HCT116 (cell line): ENCODE data around the gene APOD. TPM values are rescaled to one million over a fixed set of nuclear protein-coding genes. Genes with fewer than 3 reads are reported as not detected.

Source experiments
- ATAC-seq: fragments of 200-7000 bp; cut with Tn5 transposase; 2 replicates; pipeline ENCODE4 v1.9.1; 2020; ENCODE audit warnings: mild to moderate bottlenecking, moderate library complexity
- BruUV-seq: library from RNA; stranded (reverse); fragments of 400-500 nt; replicated peaks from 2 replicates; lab custom pipeline; 2021; lab: Mats Ljungman, UMichigan
- CTCF ChIA-PET: fragments of 300-600 bp; sonication (Branson Sonifier 250); formaldehyde crosslinking; loops from one replicate; lab custom pipeline; 2021; ENCODE audit warnings: antibody characterized with exemption; lab: Charles Lee
- POLR2A ChIA-PET: fragments of 300-600, 350-600 bp; sonication (Branson Sonifier 250); formaldehyde crosslinking; loops from one replicate; lab custom pipeline; 2021; ENCODE audit warnings: antibody characterized with exemption; lab: Charles Lee
- RAD21 ChIA-PET, 2 experiments: fragments of 300-600 bp; sonication (Branson Sonifier 250); formaldehyde crosslinking; loops; one replicate each; lab custom pipeline; 2023; ENCODE audit warnings: low total read pairs in 2 of 2; ENCODE audit not compliant: uncharacterized antibody in 2 of 2, unreplicated experiment in 2 of 2, low non-redundant PET in 1 of 2; lab: Charles Lee
- DNase-seq: peaks from one replicate; pipeline ENCODE4 v3.0.0-alpha.2; 2010; ENCODE audit warnings: low read depth, low spot score
- H2AFZ ChIP-seq: fragments of 200-600 bp; shearing (Covaris generic), sonication (generic); 2 replicates; pipeline ENCODE4 v1.6.1; 2017; ENCODE audit warnings: low read depth, mixed run types, mixed read lengths, antibody characterized with exemption, low read length; ENCODE audit not compliant: poor library complexity, severe bottlenecking
- H3K27ac ChIP-seq: 2 replicates; pipeline ENCODE4 v1.5.1; 2012; ENCODE audit warnings: low read depth, low read length
- H3K27me3 ChIP-seq: fragments of 200-600 bp; sonication (generic); 2 replicates; pipeline ENCODE4 v1.6.1; 2016; ENCODE audit warnings: mixed run types, low read length, mixed read lengths; ENCODE audit not compliant: insufficient read depth
- H3K36me3 ChIP-seq, 2 experiments: fragments of 200-500 bp in 1 of 2; fragments of 200-600 bp in 1 of 2; sonication (Bioruptor generic) in 1 of 2; sonication (generic) in 1 of 2; 2 replicates each; pipeline versions ENCODE4 v1.5.1 to v1.6.1; 2014 to 2016; ENCODE audit warnings: low read length in 2 of 2, inconsistent platforms in 1 of 2, mixed read lengths in 1 of 2, mixed run types in 1 of 2; ENCODE audit not compliant: insufficient read depth in 2 of 2, control insufficient read depth in 1 of 2
- H3K4me1 ChIP-seq, 2 experiments: fragments of 200-600 bp in 1 of 2; sonication (generic) in 1 of 2; 2 replicates each; pipeline versions ENCODE4 v1.5.1 to v1.6.1; 2012 to 2017; ENCODE audit warnings: low read length in 2 of 2, inconsistent platforms in 1 of 2, mild to moderate bottlenecking in 1 of 2, mixed read lengths in 1 of 2, mixed run types in 1 of 2, moderate library complexity in 1 of 2; ENCODE audit not compliant: insufficient read depth in 2 of 2, control insufficient read depth in 1 of 2
- H3K4me2 ChIP-seq: fragments of 200-600 bp; sonication (generic); 2 replicates; pipeline ENCODE4 v1.6.1; 2017; ENCODE audit warnings: mixed run types, low read length, mixed read lengths
- H3K4me3 ChIP-seq, 2 experiments: fragments of 200-600 bp in 1 of 2; sonication (generic) in 1 of 2; replicated peaks in 1 of 2; 2 replicates each; pipeline ENCODE4 v1.5.1; 2011 to 2016; ENCODE audit warnings: low read length in 2 of 2, control low read depth in 1 of 2, low read depth in 1 of 2, mild to moderate bottlenecking in 1 of 2, mixed read lengths in 1 of 2, mixed run types in 1 of 2
- H3K79me2 ChIP-seq: fragments of 200-600 bp; sonication (generic); 2 replicates; pipeline ENCODE4 v1.6.1; 2017; ENCODE audit warnings: mild to moderate bottlenecking, mixed run types, low read length, moderate library complexity, mixed read lengths; ENCODE audit not compliant: insufficient read depth
- H3K9ac ChIP-seq: fragments of 200-600 bp; sonication (generic); 2 replicates; pipeline ENCODE4 v1.6.1; 2016; ENCODE audit warnings: low read length, mixed read lengths
- H3K9me2 ChIP-seq: fragments of 200-600 bp; sonication (generic), shearing (Covaris generic); 2 replicates; pipeline ENCODE4 v1.6.1; 2017; ENCODE audit warnings: mixed run types, mild to moderate bottlenecking, moderate library complexity; ENCODE audit not compliant: insufficient read depth
- H3K9me3 ChIP-seq, 2 experiments: fragments of 200-500 bp in 1 of 2; fragments of 200-600 bp in 1 of 2; sonication (Bioruptor generic) in 1 of 2; sonication (generic) in 1 of 2; 2 replicates each; pipeline ENCODE4 v1.6.1; 2014 to 2017; ENCODE audit warnings: low read length in 2 of 2, mixed read lengths in 2 of 2, inconsistent platforms in 1 of 2, low read depth in 1 of 2, mild to moderate bottlenecking in 1 of 2, mixed run types in 1 of 2, moderate library complexity in 1 of 2; ENCODE audit not compliant: control insufficient read depth in 1 of 2, insufficient read depth in 1 of 2
- H4K20me1 ChIP-seq: fragments of 200-600 bp; sonication (generic), shearing (Covaris generic); 2 replicates; pipeline ENCODE4 v1.6.1; 2017; ENCODE audit warnings: mixed run types, mild to moderate bottlenecking, moderate library complexity; ENCODE audit not compliant: insufficient read depth
- CBX3 ChIP-seq: IDR thresholded peaks from 2 replicates; pipeline ENCODE4 v1.6.1; 2012; ENCODE audit warnings: low read depth
- EZH2 ChIP-seq: fragments of 200-600 bp; sonication (generic); IDR thresholded peaks from 2 replicates; pipeline ENCODE4 v1.6.1; 2017; ENCODE audit warnings: antibody characterized with exemption, mixed run types
- FOSL1 ChIP-seq: IDR thresholded peaks from 2 replicates; pipeline ENCODE4 v1.6.1; 2012; ENCODE audit warnings: low read depth
- JUND ChIP-seq: IDR thresholded peaks from 2 replicates; pipeline ENCODE4 v1.6.1; 2012
- MAX ChIP-seq: IDR thresholded peaks from 2 replicates; pipeline ENCODE4 v1.6.1; 2012
- SP1 ChIP-seq: IDR thresholded peaks from 2 replicates; pipeline ENCODE4 v1.6.1; 2012; ENCODE audit warnings: low read depth
- SRF ChIP-seq: IDR thresholded peaks from 2 replicates; pipeline ENCODE4 v1.6.1; 2012; ENCODE audit warnings: low read depth
- TCF7L2 ChIP-seq: IDR thresholded peaks from 2 replicates; pipeline ENCODE4 v1.7.0; 2011; ENCODE audit warnings: borderline replicate concordance, inconsistent platforms; ENCODE audit not compliant: insufficient read depth, insufficient read length; ENCODE audit errors: extremely low read depth
- YY1 ChIP-seq: IDR thresholded peaks from 2 replicates; pipeline ENCODE4 v1.6.1; 2011; ENCODE audit warnings: low read length, low read depth, moderate library complexity, mild to moderate bottlenecking; ENCODE audit not compliant: insufficient replicate concordance; ENCODE audit errors: extremely low read depth
- intact Hi-C: fragments of 100-400 bp; cut with micrococcal nuclease; formaldehyde crosslinking; loops from 2 replicates; pipeline ENCODE4 v1.10.0; 2022
- total RNA-seq: library from RNA; stranded (reverse); gene quantifications from one replicate; pipeline ENCODE4 v1.2.1, GENCODE V29; 2021; ENCODE audit not compliant: unreplicated experiment

Gene APOD
- total RNA-seq, 1 experiment from 2014 or later, result 0.76 TPM

DNA sequence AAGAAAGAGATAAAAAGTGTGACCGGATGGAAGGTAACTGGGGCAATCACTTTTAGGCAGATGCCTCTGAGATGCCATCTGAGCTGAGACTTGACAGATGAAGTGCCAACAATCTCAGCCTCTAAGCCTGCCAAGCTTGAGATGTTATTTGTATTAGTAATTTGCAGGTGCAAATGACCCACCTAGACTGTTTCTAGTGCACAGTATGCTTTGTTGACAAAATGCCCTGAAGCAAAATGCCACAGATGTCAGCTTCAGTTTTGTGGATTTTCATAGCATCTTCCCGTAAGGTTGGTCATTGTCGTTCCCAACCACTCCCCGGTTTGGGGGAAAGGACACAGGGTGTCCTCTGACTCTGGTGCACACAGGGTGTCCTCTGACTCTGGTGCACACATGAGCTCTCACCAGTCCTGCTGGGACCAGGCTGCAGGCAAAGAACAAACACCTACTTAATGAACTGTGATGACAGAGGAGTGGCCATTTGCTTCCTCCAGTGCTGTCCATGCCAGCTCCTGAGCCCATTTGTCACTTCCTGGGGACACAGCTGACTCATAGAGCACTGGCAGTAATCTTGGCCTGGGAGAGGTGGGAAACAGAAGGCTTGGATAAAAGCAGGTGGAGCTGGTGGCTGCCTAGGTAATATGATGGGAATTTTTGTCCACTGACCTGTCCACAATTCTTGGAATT is 23.9 kb downstream of the APOD start:
- H3K4me1 ChIP-seq, result peaks cover 0 to 13% of the 10 kb centered on the region in 2 experiments; a peak in 2 of 4 replicates
- no peaks in the 10 kb centered on the region for H3K9me3 ChIP-seq
- H3K4me2 ChIP-seq, result peak overlapping the region; percentile 29
- DNase-seq, result peak; percentile 39
- TF ChIP-seq SP1 (peak; percentile 49), EZH2 (no peak), TCF7L2 (no peak), JUND (peak; percentile 53), FOSL1 (peak; percentile 62), SRF (no peak), YY1 (peak; percentile 57), MAX (peak; percentile 37; the same call in 1 of the 2 replicates), CBX3 (0 out of 2 replicates have a peak, but pooled peaks have one; percentile 28)
- H2AFZ ChIP-seq, result no peak overlapping the region
- peak; percentile 56; the same call in 1 of the 2 replicates for ATAC-seq
- intact Hi-C loops, result loop anchor here (5.0 kb wide), 1 partner anchor 217 kb away; no protein-coding TSS in a partner anchor
- no peaks in the 10 kb centered on the region for H3K27me3 ChIP-seq
- no peak overlapping the region for H3K4me3 ChIP-seq
- BruUV-seq, result no TSS peak
- no peak overlapping the region for H3K27ac ChIP-seq
- ChIA-PET POLR2A (interaction anchor here (2.1 kb wide), 1 partner anchor 17 kb away, joined by 8 read pairs; the partner anchor contains the start of gene PPP1R2), RAD21 (no interaction called here), CTCF (interaction anchor here (0.5 to 1.0 kb wide), 2 partner anchors 287 to 289 kb away, joined by 5 read pairs; partner anchors contain the start of gene XXYLT1)
- H3K36me3 ChIP-seq, result no peaks in the 10 kb centered on the region
- H3K9me2 ChIP-seq, result no peaks in the 10 kb centered on the region
- no peaks in the 10 kb centered on the region for H4K20me1 ChIP-seq
- no peaks in the 10 kb centered on the region for H3K79me2 ChIP-seq
- H3K9ac ChIP-seq, result no peak overlapping the region
